Stimulated activated CD4-positive, alpha-beta T cell treated with anti-CD3 and anti-CD28 coated beads, Interleukin-12 subunit alpha, Interleukin-12 subunit beta, amount 100 ng/mL, for 4 hours (primary cell): ENCODE measurements around the gene GPATCH2.
"Not testable (repeated sequence)": the region's sequence is repeated elsewhere in the genome, so short reads cannot be mapped to it uniquely, and the experiment has no call there.

Experiments
- DNase-seq: peaks from one replicate; pipeline ENCODE4 v3.0.0-alpha.2; 2020

Gene GPATCH2

GRCh38 chr1:217433664-217434063 lies 197.2 kb downstream of the GPATCH2 start:
- no peak for DNase-seq

DNA sequence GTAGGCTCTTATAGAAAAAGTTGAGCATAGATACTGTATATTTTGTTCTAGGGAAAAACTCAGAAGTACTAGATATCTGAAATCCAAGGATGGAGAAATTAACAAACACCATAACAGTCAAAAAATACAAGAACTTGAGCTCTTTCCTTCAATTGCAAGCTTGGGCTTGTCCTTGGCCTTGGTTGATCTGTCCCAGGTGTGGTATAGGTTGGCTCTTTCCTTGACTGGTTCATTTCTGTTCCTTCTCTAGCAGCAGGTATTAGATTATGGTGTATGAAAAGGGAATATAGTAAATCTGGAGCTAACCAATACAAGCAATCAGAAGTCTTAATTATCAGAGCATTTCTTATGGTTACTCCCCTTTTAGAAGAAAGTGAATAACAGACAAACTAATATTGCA lies 198.6 kb downstream of the GPATCH2 start:
- no peak for DNase-seq

DNA sequence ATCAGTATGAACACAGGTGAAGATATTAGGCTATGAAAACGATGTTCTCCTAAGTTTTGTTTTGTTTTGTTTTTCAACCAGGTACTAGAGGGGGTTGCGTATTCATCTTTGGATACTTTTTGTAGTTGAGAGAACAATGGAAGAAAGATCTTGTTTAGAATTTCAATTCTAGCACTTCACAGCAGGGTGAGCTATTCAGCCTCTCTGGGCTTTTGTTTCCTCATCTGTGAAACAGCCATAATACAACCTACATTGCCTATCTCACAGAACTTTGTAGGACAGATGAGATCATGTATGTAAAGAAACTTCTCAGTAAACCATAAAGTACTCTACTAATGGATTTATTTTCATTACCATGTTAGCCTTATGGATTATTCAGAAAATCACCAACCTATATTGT lies 199.5 kb downstream of the GPATCH2 start:
- no peak for DNase-seq

- DNase-seq: no peak
Observed at GRCh38 chr1:217425422-217425821, 205.5 kb downstream of the GPATCH2 start.

- DNase-seq: no peak
Observed at GRCh38 chr1:217419194-217419551, 211.7 kb downstream of the GPATCH2 start.

DNA sequence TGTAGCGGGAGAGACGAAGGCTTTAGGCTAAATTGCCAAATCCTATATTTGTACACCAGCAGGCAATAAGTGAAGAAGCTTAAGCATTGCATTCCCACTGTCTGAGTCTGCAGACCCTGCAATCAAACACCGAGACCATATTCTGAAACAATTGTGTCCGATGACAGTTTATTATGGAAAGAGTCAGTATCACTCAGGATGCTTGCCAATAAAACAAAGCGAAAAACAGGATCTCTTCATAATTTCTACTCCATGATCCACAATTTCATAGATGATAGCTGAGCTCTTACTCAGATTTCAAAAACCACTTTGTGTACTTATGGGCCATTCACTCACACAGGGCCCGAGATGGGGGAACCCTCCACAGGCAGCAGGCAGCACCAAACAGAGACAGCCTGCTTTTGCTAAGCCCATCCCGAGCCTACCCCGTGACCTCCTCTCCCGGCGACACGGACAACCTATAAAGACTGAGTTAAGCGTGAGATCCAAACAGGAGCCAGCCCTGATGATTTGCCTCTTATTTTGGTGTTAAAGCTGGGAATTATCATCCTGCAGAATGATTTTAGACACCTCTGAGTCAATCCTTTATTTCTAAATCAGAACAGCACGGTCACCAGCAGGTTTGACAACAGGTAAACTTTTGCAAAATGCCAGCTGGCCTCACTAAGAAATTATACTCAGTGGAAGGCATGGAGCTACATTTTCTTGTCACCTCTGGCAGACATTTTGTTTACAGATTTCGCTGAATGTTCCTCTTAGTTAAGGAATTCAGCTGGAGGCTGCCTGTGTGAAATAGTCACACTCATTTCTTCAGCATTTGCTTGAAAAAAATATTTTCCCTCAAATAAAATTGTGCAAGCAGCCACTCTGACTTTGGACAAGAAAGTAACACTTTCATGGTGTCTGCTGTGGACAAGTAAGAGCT lies 212.4 kb downstream of the GPATCH2 start:
- no peak for DNase-seq

DNA sequence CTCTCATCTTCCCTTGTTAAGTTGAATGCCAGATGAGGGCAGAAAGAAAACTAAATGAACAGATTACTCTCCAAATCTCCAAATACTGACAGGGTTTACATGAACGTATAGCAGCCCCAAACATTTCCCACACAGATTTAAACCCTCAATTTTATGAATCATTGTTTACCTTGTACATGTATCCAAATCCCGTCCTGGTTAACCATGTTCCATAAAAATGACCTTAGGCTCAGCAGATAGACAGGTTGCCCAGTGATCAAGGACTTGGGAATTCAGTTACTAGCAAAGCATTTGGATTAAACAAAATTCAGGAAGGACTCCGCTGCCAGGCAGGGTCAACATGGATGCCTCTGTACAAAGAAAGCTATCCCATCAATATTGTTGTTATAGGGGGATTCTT lies 213.5 kb downstream of the GPATCH2 start:
- DNase-seq: no peak

DNA sequence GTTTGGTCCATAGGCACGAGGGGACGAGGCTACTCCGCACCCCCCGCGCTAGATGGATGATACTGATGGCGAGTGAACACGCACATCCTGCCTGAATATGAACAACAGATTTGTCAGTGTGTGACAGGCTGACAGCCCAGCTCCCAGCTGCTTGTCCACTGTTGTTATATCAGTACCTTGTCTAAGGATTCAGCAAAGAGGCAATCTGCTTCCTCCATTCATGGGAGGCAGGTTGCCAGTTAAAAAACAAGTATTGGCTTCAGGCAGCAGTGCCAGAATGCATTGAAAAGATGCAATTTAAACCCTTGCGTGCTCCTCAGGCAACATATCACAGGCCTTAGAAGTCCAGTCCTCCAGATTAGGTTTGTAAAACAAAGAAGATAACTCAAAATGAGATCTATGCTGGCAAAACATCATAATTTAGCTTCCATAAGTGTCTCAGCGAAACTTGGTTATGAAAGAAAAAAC lies 223.3 kb downstream of the GPATCH2 start:
- no peak for DNase-seq

DNA sequence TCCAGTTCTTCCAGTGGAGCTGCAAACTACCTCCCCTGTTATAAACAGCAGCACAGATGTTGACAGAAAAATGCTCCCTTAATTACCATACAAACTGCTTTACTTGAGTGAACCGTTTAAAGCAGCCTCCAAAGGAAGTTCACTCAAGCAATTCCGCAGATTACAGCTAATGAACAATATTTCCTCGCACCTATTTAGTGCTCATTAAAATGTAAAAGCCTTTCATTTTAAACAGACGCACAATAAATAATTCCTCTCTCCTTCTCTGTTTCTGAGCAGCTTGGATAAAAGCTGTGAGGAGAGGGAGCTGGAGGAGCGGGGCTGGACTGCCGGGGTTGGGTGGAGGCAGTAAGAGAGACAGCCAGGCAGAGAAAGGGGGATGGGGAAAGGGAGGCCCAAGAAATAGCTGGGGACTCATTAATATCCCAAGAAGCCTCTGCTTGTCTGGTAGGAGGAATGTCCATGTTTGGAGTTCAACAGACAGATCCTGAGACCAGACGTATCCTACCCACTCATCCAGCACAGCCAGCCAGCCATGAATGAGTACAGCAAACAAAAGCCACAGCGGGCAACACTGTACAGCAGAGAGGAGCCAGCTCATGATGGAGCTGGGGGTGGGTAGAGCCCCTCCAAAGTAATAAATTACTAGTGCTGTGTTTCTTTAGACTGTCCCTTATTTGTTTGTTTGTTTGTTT lies 227.7 kb downstream of the GPATCH2 start:
- no peak for DNase-seq

- no peak for DNase-seq
Observed at GRCh38 chr1:217402301-217402700, 228.6 kb downstream of the GPATCH2 start.

GRCh38 chr1:217393896-217394295 lies 237.0 kb downstream of the GPATCH2 start:
- DNase-seq: no peak

GRCh38 chr1:217392441-217392840 lies 238.4 kb downstream of the GPATCH2 start:
- no peak for DNase-seq

GRCh38 chr1:217389895-217390294 lies 241.0 kb downstream of the GPATCH2 start:
- DNase-seq: no peak

DNA sequence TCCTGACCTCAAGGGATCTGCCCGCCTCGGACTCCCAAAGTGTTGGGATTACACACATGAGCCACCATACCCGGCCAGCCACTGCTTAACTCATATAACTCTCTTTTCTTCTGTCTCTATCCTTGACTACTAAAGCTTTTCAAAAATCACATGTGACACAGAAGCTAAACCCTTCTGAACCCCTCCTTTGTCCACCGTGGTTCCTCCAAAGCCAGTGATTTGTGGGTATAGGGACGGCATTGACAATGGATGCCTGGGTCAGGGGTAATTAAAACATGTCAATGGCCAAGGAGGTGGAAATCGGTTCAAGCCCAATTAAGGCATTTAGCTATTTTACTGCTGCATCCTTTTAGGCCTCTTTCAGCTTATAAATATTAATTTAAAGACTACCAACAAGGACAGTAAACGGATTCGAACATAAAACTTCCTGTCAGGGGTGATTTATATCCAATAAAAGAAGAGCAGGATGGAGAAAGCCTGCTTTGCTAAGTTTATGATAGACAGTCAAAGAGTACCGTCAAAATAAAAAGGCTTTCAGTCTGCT lies 242.3 kb downstream of the GPATCH2 start:
- DNase-seq: no peak

- not testable (repeated sequence) for DNase-seq
Observed at GRCh38 chr1:217381773-217382172, 249.1 kb downstream of the GPATCH2 start.

DNA sequence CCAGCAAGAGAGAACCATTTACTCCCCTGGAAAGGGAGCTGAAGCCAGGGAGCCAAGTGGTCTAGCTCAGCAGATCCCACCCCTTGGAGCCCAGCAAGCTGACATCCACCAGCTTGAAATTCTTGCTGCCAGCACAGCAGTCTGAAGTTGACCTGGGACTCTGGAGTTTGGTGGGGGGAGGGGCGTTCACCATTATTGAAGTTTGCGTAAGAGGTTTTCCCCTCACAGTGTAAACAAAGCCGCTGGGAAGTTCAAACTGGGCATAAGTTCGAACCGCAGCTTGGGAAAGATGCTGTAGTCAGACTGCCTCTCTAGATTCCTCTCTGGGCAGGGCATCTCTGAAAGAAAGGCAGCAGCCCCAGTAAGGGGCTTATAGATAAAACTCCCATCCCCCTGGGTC lies 251.1 kb downstream of the GPATCH2 start:
- not testable (repeated sequence) for DNase-seq

GRCh38 chr1:217379336-217379735 lies 251.6 kb downstream of the GPATCH2 start:
- DNase-seq: no peak
